NT2/D1 (cell line): ENCODE results near the gene OLIG1.

Experiments
- YY1 ChIP-seq: IDR thresholded peaks from 2 replicates; pipeline ENCODE4 v1.6.1; 2011; ENCODE audit not compliant: insufficient read length, insufficient read depth
- ZNF274 ChIP-seq: IDR thresholded peaks from 2 replicates; pipeline ENCODE4 v1.6.1; 2011; ENCODE audit warnings: mild to moderate bottlenecking, low read depth, low read length

DNA sequence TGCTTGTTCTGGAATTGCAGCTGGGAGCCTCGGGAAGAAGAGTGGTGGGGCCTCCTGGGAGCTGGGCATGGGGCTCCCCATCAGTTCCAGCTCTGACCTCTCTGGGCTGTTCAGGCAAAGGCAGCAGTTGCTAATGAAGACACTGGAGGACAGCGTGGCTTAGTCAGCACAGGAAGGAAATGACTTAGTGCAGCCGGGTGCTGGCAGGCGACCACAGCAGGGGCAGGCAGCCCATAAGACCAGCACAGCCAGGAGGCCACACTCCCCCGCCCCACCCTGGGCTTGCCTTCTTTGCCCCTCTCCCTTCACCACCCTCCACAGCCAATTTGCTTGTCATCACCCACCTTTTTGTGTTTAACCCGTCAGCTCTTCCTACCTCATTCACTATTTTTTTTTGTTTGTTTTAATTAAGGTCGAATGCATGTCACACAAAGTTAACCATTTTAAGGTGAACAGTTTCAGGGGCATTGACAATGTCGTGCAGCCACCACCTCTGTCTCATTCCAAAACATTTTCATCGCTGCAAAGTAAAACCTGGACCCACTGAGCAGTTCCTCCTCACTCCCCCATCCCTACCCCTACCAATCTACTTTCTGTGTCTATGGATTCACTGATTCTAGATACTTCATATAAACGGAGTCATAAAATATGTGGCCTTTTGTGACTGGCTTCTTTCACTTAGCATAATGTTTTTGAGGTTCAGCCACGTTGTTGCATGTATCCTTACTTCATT lies 33.3 kb upstream of the OLIG1 start:
- TF ChIP-seq ZNF274 (no peak), YY1 (no peak)
